GM21526 (cell line): Measurements from ENCODE around the gene FILIP1.

Experiments used
- ATAC-seq: cut with Tn5 transposase; IDR thresholded peaks from one replicate; pipeline ENCODE4 v1.9.1; 2021; ENCODE audit warnings: moderate library complexity; ENCODE audit not compliant: unreplicated experiment, low FRiP score

FILIP1 gene

DNA sequence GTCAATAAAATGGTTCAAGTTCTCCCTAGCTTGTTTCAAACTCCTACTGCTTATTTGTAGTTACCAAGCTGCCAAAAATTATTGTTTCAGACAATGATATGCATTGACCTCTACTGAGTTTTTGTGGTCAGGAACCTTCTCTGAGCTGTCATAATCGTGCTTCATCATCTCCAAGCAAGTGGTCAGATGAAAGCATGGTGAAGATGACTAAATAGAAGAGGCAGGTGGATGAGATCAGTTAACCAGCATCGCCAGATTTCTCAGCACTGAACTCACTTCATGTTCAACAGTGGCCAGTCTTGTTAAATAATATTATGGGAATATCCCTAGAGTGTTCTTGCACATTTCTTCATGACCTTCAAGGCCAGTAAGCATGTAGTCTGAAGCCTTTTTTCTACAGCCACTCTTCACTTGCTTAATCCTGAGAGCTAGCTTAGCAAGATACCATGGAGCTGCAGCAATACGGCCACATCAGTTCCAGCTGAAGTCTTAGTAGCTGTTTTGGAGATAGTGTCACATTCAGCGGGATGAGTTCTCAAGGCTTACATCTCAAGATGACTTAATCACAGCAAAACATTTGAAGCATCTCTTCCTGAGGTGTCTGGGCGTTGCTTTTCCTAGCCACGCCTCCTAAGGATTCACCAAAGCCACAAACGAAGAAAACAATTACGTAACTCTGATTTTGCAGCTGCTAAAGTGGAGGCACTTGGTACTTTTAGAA is 107.4 kb downstream of the FILIP1 start:
- ATAC-seq: no peak

DNA sequence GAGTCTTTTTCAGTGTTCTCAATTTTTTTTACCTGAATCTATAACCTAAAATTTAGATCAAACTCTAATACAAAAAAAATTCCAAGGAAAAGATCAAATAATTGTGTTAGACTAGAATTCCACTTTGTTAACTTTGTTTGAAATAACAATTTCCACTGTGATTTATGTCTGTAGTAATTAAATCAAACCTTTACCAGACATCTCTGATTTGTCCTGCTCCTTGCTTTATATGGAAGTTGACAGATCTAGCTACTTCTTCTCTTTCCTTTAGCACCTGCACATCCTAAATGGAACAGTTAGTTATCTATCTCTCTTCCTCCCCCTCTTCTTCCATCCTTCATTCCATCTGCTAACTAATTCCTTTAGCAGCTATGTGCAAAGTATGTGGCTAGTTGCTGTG is 109.5 kb downstream of the FILIP1 start:
- no peak for ATAC-seq

- ATAC-seq: no peak
Observed at GRCh38 chr6:75382634-75382900, 111.0 kb downstream of the FILIP1 start.

- no peak for ATAC-seq
Observed at GRCh38 chr6:75381877-75382633, 111.5 kb downstream of the FILIP1 start.

GRCh38 chr6:75379536-75379935 is 114.1 kb downstream of the FILIP1 start:
- no peak for ATAC-seq

DNA sequence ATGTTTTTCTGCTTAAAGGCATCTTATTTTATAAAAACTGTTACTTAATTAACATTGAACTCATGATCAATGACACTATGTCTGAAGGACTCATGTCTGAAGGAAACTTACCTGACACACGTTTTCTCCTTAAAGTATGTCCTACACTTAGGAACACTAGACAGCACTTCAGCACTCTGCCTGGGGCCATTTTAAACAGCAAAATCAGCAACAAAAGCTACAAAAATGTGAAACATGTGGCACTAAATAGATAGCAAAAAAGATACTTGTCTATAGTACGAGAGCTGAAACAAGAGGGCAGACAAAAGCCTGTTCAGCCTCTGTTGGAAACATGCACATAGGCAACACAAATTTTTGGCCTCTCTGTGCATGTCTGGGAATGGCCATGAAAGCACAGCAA is 115.5 kb downstream of the FILIP1 start:
- ATAC-seq: no peak

GRCh38 chr6:75377386-75377785 is 116.2 kb downstream of the FILIP1 start:
- no peak for ATAC-seq

DNA sequence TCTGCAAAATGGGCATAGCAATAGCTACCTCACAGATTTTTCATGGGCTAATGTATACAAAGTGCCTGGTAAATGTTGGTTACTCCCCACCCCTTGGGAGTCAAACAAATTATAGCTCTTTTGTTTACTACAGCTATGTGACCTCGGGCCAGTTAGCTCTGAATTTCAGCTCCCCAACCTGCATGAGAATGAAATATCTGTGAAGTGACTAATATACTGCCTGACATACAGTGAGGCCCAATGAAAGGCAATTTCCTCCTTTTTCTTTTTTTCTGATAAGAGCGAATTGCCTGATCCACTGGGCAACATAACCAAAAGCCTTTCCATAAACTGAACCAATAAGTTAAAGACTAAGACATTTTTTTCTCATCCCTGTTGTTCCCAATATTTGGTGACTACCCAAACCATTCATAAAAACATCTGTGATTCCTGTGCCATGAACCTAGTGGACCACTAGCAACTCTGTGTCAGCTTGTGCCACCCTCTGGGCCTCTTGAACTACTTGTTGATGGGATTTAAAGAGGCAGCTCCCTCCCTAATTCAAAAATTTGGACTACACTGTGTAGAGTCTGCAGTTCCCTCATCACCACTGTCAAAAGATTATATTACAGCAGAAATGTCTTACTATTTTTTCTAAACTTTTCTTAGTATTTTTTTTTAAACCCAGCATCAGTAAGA is 117.1 kb downstream of the FILIP1 start:
- no peak for ATAC-seq

GRCh38 chr6:75374961-75375400 is 118.6 kb downstream of the FILIP1 start:
- ATAC-seq: no peak

DNA sequence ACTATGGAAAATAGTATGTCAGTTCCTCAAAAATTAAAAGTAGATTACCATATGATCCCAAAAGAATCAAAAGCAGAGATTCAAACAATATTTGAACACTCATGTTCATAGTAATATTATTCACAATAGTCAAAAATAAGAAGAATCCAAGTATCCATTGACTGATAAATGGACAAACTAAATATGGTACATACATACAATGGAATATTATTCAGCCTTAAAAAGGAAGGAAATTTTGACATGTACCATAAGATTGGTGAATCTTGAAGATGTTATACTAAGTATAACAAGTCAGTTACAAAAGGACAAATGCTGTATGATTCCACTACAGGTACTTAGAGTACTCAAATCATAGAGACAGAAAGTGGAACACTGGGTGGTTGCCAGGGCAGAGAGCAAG is 120.7 kb downstream of the FILIP1 start:
- ATAC-seq: no peak

DNA sequence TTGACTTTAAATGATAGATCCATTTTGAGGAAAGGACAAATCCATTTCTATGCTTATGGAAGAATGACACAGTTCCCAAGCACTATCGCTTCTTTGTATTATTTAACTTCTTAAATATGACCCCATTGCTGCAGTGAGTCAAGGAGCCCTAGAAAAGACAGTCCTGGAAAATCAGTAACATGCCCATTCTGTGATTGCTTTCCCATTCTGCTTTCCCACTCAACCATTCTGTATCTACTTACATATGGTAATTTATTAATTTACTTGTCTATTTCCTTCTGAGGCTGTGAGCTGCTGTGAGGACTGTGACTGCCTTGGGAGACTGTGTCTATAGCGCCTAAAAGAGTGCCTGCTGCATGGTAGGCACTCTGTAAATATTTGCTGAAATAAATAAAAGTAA is 123.6 kb downstream of the FILIP1 start:
- ATAC-seq: no peak

- no peak for ATAC-seq
Observed at GRCh38 chr6:75368864-75369402, 124.7 kb downstream of the FILIP1 start.

DNA sequence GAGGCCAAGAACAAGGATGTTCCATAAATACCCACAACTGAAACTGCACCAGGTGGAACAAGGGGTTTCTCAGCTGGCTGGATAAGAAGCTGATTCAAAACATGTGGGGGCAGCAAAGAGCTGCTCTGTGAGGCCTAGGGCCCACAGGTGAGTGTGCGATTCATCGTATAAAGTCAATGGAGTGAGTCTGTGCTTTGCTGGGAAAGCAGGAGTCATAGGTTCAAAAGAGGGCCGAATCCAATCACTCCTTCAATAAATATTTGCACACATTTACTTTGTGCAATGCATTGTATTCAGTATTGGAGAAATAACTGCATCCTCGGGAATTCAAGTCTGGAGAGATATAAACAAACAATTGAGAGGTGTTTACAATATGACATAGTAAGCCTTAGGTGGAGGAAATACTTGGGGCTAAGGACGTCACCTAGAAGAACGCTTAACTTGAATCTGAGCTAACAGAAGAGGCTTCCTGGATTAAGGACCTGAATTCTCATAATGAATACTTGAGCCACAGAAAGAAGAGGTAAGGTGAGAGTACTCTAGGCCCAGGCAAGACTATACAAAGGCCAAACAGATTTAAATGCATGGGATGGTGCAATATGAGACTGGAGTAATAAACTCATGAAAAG is 125.3 kb downstream of the FILIP1 start:
- ATAC-seq: no peak

GRCh38 chr6:75363304-75363703 is 130.3 kb downstream of the FILIP1 start:
- ATAC-seq: no peak

- ATAC-seq: no peak
Observed at GRCh38 chr6:75353644-75354043, 140.0 kb downstream of the FILIP1 start.

DNA sequence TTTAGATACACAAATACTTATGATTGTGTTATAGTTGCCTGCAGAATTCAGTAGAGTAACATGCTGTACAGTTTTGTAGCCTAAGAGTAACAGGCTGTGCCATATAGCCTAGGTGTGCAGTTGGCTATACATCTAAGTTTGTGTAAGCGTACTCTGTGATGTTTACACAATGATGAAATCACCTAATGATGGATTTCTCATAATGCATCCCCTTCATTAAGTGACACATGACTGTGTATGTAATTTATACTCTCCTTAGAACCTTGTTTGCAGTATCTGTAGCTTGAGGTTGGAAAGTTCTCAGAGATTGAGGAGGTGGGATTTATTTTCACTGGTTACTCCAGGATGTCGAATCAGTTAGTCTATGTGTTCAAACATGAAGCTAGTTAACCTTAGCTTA is 142.0 kb downstream of the FILIP1 start:
- ATAC-seq: no peak

GRCh38 chr6:75350808-75351207 is 142.8 kb downstream of the FILIP1 start:
- no peak for ATAC-seq

DNA sequence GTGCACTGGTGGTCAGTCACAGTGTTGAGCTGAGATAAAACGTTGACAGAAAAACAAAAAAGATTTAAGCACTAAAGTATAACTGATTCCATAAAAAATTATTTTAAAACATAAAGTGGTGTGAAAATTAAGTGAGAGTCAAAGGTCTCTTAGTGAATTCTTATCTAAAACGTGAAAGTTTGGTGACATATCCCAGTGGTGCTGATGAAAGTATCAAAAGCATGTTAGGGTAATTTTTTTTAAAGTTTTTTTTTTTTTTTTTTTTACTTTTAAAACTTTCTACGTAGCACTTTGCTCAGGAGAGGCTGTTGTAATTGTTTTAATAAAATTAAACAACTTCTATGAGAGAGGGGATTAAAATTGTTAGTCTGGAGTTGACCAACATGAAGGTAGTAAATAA is 143.4 kb downstream of the FILIP1 start:
- ATAC-seq: no peak

DNA sequence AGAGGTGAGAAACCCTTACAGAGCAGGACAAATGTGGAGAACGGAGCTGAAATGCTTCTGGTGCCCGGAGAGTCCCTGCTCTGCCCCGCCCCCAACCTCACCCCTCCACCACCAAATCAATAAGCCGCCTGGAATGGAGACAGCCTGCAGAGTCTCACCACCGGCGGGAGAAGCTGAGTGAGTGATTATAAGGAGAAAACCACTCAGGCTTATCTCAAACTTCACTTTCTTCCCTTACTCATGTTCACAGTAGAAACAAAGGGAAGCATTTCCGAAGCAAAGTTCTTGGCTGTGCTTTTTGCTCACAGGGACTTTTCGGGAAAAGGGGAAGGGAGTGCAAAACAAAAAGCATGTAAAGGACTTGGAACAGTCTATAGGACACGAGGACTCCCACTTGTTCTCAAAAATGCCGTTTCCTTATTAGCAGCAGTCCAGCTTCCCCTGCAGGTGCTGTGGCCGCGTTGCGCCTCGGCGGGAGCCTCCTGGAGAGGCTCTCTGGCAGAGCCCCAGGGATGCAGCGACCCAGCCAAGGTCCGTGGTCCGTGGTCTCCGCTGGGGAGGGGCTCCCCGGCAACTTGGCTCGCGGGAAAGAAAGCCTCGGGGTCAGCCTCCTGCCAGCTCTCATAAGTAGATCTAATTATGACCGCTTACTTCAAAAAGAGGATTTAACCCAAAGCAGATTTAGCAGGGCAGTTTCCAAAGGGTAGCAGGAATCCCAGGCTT is 144.2 kb downstream of the FILIP1 start:
- ATAC-seq: no peak

- no peak for ATAC-seq
Observed at GRCh38 chr6:75348882-75349261, 144.7 kb downstream of the FILIP1 start.
